GM12872 (cell line): Measurements from ENCODE around the gene PPM1N.

Experiments used
- CTCF ChIP-seq: IDR thresholded peaks from 3 replicates; pipeline ENCODE4 v1.5.1; 2011; ENCODE audit warnings: low read depth, mild to moderate bottlenecking, low read length, moderate library complexity; ENCODE audit not compliant: insufficient read depth

The PPM1N gene

GRCh38 chr19:45515807-45516401 is 17.7 kb downstream of the PPM1N start:
- no peak for TF ChIP-seq CTCF

- TF ChIP-seq CTCF: no peak
These were observed 19.0 kb downstream of the PPM1N start for GRCh38 chr19:45517238-45517637.

- no peak for TF ChIP-seq CTCF
These were observed 19.6 kb downstream of the PPM1N start for GRCh38 chr19:45517641-45518468.

- TF ChIP-seq CTCF: no peak
These were observed 20.2 kb downstream of the PPM1N start for GRCh38 chr19:45518469-45518826.

GRCh38 chr19:45522010-45522941 is 24.0 kb downstream of the PPM1N start:
- TF ChIP-seq CTCF: no peak

- TF ChIP-seq CTCF: peak; percentile 93
These were observed 25.5 kb downstream of the PPM1N start for GRCh38 chr19:45523642-45524256.
